Measurements from ENCODE around the gene PRKAG1. TPM values are rescaled to one million over a fixed set of nuclear protein-coding genes. Genes with fewer than 3 reads are reported as not detected.

Gene PRKAG1
- total and polyA plus RNA-seq, 2 donors (not counting 1 experiment from before 2014, with no cell fraction given), result 28.5 to 60.0 TPM

- no peaks in the 10 kb centered on the region for H3K27me3 Mint-ChIP-seq
- H3K9me3 Mint-ChIP-seq (ENCODE audit: insufficient read depth), result no peaks in the 10 kb centered on the region
- ATAC-seq (ENCODE audit: low read depth) (no peak), DNase-seq (no peak)
- Histone ChIP-seq H3K4me3 (ENCODE audit: control extremely low read depth in 1 of 5, extremely low read depth in 1 of 5, insufficient read depth in 1 of 5, low read depth in 2 of 5, low read length in 4 of 5) (no peak overlapping the region), H2AFZ (ENCODE audit: insufficient read depth, low read depth, low read length, poor library complexity, severe bottlenecking) (no peak overlapping the region), H3K4me1 (ENCODE audit: control insufficient read depth in 2 of 2, insufficient read depth in 2 of 2, low read length in 2 of 2) (no peaks in the 10 kb centered on the region), H3K27me3 (replicated peaks in 1 of 4; ENCODE audit: control extremely low read depth in 1 of 4, control insufficient read depth in 3 of 4, insufficient read depth in 4 of 4, low read length in 3 of 4) (no peaks in the 10 kb centered on the region), H3K79me2 (ENCODE audit: control insufficient read depth, insufficient read depth, low read length) (peaks cover 16% of the 10 kb centered on the region), H3K9ac (ENCODE audit: low read length) (no peak overlapping the region), H3K36me3 (replicated peaks in 1 of 2; ENCODE audit: control extremely low read depth in 1 of 2, control insufficient read depth in 1 of 2, extremely low read depth in 1 of 2, insufficient read depth in 2 of 2, low read length in 1 of 2) (peaks cover 0 to 63% of the 10 kb centered on the region in 2 experiments), H3K4me2 (replicated peaks; ENCODE audit: low read depth, low read length, poor library complexity, severe bottlenecking) (no peak overlapping the region), H3K27ac (ENCODE audit: low read length in 2 of 2) (no peak overlapping the region), H3K9me3 (ENCODE audit: control extremely low read depth in 1 of 3, control insufficient read depth in 2 of 3, insufficient read depth in 1 of 3, low read length in 2 of 3) (no peaks in the 10 kb centered on the region), H4K20me1 (ENCODE audit: control insufficient read depth, insufficient read depth, low read length, poor library complexity, severe bottlenecking) (peaks cover 20% of the 10 kb centered on the region)
- POLR2A ChIA-PET, result no interaction called here
- no peaks in the 10 kb centered on the region for H3K4me1 Mint-ChIP-seq
- H3K4me3 Mint-ChIP-seq, result no peak overlapping the region
- peak overlapping the region; percentile 15 for H3K27ac Mint-ChIP-seq
- TF ChIP-seq, protein P1, sequence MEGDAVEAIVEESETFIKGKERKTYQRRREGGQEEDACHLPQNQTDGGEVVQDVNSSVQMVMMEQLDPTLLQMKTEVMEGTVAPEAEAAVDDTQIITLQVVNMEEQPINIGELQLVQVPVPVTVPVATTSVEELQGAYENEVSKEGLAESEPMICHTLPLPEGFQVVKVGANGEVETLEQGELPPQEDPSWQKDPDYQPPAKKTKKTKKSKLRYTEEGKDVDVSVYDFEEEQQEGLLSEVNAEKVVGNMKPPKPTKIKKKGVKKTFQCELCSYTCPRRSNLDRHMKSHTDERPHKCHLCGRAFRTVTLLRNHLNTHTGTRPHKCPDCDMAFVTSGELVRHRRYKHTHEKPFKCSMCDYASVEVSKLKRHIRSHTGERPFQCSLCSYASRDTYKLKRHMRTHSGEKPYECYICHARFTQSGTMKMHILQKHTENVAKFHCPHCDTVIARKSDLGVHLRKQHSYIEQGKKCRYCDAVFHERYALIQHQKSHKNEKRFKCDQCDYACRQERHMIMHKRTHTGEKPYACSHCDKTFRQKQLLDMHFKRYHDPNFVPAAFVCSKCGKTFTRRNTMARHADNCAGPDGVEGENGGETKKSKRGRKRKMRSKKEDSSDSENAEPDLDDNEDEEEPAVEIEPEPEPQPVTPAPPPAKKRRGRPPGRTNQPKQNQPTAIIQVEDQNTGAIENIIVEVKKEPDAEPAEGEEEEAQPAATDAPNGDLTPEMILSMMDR (IDR thresholded peaks at IDR 0.05), result no peak
- 72% methylated on average over 3 of the region's 3 CpGs for WGBS (ENCODE audit: insufficient coverage)
- intact Hi-C loops (cut with micrococcal nuclease), result no loop called here
- CTCF ChIA-PET, result interaction anchor here (0.5 to 2.9 kb wide), 5 partner anchors 11 to 173 kb away, joined by 3 to 9 read pairs (median 4); no protein-coding TSS in a partner anchor
These were observed 14.3 kb upstream of the PRKAG1 start for GRCh38 chr12:49032679-49033447.

DNA sequence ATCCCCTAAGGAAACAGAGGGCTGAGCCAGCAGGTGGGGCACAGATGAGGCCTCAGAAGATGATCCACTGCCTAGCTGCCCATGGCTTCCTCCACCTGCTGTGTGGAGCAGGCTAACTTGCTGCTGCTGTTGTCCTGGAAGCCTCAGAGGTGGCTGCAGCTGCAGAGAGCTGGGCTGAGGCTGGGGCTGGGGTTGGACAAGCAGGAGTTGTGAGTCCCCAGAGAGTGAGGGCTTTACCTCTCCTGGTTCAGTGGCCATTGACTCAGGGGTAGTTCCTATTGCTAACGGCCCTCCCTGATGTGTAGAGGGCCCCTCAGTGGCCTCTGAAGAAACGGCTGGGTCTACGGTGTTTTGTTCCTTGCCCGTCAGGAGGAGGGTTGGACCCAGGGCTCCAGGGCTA, 13.7 kb upstream of the PRKAG1 start:
- ChIA-PET POLR2A (no interaction called here), CTCF (interaction anchor here (0.5 to 2.9 kb wide), 4 partner anchors 11 to 174 kb away, joined by 3 to 9 read pairs (median 4); no protein-coding TSS in a partner anchor)
- no peak for TF ChIP-seq EZH2 (IDR thresholded peaks at IDR 0.05; ENCODE audit: borderline replicate concordance, insufficient read depth, low read depth, low read length, poor library complexity, severe bottlenecking)
- TF ChIP-seq, protein P1 (IDR thresholded peaks at IDR 0.05), result no peak
- Mint-ChIP-seq H3K27ac (peak overlapping the region; percentile 15), H3K27me3 (no peaks in the 10 kb centered on the region), H3K9me3 (ENCODE audit: insufficient read depth) (no peaks in the 10 kb centered on the region), H3K4me3 (no peak overlapping the region), H3K4me1 (no peaks in the 10 kb centered on the region)
- Histone ChIP-seq H3K27me3 (replicated peaks in 1 of 4; ENCODE audit: control extremely low read depth in 1 of 4, control insufficient read depth in 3 of 4, insufficient read depth in 4 of 4, low read length in 3 of 4) (no peaks in the 10 kb centered on the region), H3K4me1 (ENCODE audit: control insufficient read depth in 2 of 2, insufficient read depth in 2 of 2, low read length in 2 of 2) (no peaks in the 10 kb centered on the region), H3K36me3 (replicated peaks in 1 of 2; ENCODE audit: control extremely low read depth in 1 of 2, control insufficient read depth in 1 of 2, extremely low read depth in 1 of 2, insufficient read depth in 2 of 2, low read length in 1 of 2) (peaks cover 0 to 63% of the 10 kb centered on the region in 2 experiments), H3K9ac (ENCODE audit: low read length) (no peak overlapping the region), H3K79me2 (ENCODE audit: control insufficient read depth, insufficient read depth, low read length) (peaks cover 15% of the 10 kb centered on the region), H3K9me3 (ENCODE audit: control extremely low read depth in 1 of 3, control insufficient read depth in 2 of 3, insufficient read depth in 1 of 3, low read length in 2 of 3) (no peaks in the 10 kb centered on the region), H4K20me1 (ENCODE audit: control insufficient read depth, insufficient read depth, low read length, poor library complexity, severe bottlenecking) (peaks cover 16% of the 10 kb centered on the region), H3K27ac (ENCODE audit: low read length in 2 of 2) (no peak overlapping the region), H2AFZ (ENCODE audit: insufficient read depth, low read depth, low read length, poor library complexity, severe bottlenecking) (no peak overlapping the region), H3K4me2 (replicated peaks; ENCODE audit: low read depth, low read length, poor library complexity, severe bottlenecking) (no peak overlapping the region), H3K4me3 (ENCODE audit: control extremely low read depth in 1 of 5, extremely low read depth in 1 of 5, insufficient read depth in 1 of 5, low read depth in 2 of 5, low read length in 4 of 5) (no peak overlapping the region)
- intact Hi-C loops (cut with micrococcal nuclease), result no loop called here
- no peak for ATAC-seq (ENCODE audit: low read depth)
- no peak for DNase-seq
- 50% methylated on average over 4 of the region's 4 CpGs for WGBS (ENCODE audit: insufficient coverage)

Measured in B cell (primary cell).